ENCODE data around the gene CKMT1B. TPM values are rescaled to one million over a fixed set of nuclear protein-coding genes. Genes with fewer than 3 reads are reported as not detected.
"Not testable (repeated sequence)": the region's sequence is repeated elsewhere in the genome, so short reads cannot be mapped to it uniquely, and the experiment has no call there.

CKMT1B gene
- total RNA-seq, 4 donors from 2014 or later = 21.0 to 42.7 (median 30.7) TPM

DNA sequence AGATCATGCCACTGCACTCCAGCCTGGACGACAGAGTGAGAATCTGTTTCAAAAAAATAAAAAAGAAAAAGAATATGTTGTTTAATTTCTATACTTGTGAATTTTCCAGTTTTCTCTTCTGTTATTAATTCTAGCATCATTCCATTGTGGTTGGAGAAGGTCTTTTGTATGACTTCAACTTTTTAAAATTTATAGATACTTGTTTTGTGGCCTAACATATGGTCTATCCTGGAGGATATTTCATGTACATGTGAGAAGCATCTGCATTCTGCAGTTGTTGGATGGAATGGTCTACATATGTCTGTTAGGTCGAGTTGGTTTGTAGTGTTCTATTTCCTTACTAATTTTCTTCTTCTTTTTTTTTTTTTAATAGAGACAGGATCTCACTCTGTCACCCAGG lies 40.8 kb upstream of the CKMT1B start:
- DNase-seq (ENCODE audit: low spot score in 2 of 2) = no peak
- no peak for TF ChIP-seq POLR2A (IDR thresholded peaks at IDR 0.05)
- TF ChIP-seq, protein P1, sequence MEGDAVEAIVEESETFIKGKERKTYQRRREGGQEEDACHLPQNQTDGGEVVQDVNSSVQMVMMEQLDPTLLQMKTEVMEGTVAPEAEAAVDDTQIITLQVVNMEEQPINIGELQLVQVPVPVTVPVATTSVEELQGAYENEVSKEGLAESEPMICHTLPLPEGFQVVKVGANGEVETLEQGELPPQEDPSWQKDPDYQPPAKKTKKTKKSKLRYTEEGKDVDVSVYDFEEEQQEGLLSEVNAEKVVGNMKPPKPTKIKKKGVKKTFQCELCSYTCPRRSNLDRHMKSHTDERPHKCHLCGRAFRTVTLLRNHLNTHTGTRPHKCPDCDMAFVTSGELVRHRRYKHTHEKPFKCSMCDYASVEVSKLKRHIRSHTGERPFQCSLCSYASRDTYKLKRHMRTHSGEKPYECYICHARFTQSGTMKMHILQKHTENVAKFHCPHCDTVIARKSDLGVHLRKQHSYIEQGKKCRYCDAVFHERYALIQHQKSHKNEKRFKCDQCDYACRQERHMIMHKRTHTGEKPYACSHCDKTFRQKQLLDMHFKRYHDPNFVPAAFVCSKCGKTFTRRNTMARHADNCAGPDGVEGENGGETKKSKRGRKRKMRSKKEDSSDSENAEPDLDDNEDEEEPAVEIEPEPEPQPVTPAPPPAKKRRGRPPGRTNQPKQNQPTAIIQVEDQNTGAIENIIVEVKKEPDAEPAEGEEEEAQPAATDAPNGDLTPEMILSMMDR (IDR thresholded peaks at IDR 0.05) = no peak
- H3K4me3 ChIP-seq (ENCODE audit: low read depth, poor library complexity, severe bottlenecking) = no peak overlapping the region
- 59 to 66% methylated on average over 2 of the region's 2 CpGs for WGBS, 2 donors
- intact Hi-C loops (cut with DNase I; ENCODE audit: low total_unique reads) = no loop called here

DNA sequence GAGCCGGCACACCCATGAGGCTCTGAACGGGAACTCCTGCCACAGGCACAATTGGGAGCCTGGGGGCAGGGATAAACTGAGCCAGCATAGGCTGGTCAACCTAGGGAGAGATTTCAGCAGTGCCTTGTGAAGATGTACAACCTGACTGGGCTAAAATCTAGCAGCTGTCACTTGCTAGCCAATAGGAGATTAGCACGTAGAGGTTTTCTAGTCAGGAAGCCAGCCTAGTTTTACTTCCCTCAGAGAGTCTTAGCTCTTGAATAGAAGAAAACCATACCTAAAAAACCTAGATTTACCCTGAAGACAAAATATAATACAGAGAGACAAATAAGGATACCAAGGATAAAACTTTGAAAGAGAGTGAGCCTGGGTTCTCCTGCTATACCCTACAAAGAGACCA lies 31.1 kb upstream of the CKMT1B start:
- no CpG with 5 or more reads among the region's 3 CpGs for WGBS, 2 donors
- DNase-seq (ENCODE audit: low spot score in 2 of 2); H3K4me3 ChIP-seq (ENCODE audit: low read depth, poor library complexity, severe bottlenecking); intact Hi-C loops (cut with DNase I; ENCODE audit: low total_unique reads): not testable (repeated sequence)

DNA sequence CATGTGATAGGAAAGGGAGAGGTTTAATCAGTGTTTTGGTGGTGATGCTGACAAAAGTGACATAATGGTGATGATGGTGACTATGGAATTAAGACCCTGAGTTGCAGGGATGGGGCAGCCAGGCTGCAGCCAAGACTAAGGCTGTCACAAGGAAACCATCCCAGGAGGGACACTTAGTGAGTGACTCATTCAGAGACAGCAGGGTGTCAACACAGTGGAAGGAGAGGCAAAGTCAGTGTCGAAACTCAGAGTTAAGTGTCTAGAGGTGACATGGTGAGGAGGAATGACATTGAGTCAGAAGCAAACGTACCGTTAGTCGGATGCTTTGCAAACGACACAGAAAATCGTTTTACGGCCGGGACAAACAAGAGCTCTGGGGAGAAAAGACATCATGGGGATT lies 30.0 kb upstream of the CKMT1B start:
- DNase-seq (ENCODE audit: low spot score in 2 of 2); intact Hi-C loops (cut with DNase I; ENCODE audit: low total_unique reads); H3K4me3 ChIP-seq (ENCODE audit: low read depth, poor library complexity, severe bottlenecking): not testable (repeated sequence)
- WGBS, 2 donors = no CpG with 5 or more reads among the region's 8 CpGs

DNA sequence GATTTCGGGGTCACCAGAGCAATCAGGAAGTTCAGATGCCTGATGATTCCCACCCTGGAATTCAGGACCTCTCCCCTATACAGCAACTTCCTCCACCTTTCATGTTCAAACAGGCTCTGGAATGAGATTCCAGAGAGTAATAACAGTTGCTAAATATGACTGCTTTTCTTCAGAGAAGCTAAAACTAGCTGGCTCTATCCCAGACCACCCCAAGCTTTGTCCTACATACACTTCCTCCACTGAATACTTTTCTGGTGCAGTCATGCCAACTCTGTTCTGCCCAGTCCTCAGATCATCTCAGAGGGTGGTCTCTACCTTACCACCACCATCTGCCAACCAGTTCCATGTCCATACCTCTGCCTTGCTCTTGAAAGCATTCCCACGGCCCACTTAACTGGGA lies 27.2 kb upstream of the CKMT1B start:
- H3K4me3 ChIP-seq (ENCODE audit: low read depth, poor library complexity, severe bottlenecking); DNase-seq (ENCODE audit: low spot score in 2 of 2); intact Hi-C loops (cut with DNase I; ENCODE audit: low total_unique reads): not testable (repeated sequence)
- 40% methylated on average over 1 of the region's 2 CpGs; no CpG with 5 or more reads in 1 of the 2 donors for WGBS, 2 donors

DNA sequence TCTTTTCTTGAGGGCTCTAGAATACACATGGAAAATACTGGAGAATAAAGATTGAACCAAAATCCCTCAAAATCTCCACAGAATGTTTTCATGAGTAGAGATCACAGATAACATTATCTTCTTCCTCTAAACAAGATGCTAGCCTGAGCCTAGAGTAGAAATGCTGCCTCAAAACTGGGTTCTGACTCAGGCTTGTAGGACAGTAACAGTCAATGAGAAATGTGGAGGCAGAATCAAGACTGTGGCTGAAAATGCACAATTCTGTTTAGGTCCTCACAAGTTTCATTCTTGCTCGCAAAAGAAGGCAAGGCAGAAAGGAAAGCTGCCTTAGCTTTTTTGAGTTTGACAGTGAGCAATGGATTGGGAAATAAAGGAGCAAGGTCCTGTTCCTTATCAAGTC lies 19.2 kb upstream of the CKMT1B start:
- H3K4me3 ChIP-seq (ENCODE audit: low read depth, poor library complexity, severe bottlenecking); DNase-seq (ENCODE audit: low spot score in 2 of 2); intact Hi-C loops (cut with DNase I; ENCODE audit: low total_unique reads): not testable (repeated sequence)
- no CpG with 5 or more reads among the region's 1 CpG for WGBS, 2 donors

DNA sequence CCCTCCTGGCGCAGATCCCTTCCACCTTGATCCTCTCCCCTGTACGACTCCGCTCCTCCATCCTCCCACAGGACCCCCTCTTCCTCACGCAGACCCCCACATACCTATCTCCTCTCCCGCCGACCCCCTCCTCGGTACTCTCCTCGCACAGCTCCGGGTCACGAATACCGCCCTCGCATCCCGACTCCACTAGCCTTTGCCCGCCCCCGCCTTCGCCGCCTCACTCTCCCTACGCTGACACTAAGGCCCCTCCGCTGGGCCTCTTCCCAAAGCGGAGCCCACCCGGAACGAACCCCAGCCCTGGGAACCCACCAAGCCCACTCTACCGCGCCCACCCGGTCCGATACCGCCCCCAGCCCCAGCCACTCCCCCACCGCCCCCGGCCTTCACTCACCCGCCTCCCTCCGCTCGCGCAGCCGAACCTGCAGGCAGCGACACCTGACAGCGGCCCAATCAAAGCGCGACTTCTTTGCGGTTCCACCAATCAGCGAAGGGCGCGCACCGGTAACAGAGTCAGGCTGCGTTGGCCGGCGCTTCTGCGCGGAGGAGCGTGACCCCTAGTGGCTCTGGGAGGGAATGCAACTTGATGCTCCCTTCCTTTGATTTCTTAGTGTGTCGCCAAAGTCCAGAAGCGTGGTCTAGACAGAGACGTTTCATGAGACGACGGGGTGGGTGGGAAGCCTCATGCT lies 3.9 kb upstream of the CKMT1B start, which contains the start of gene PPIP5K1:
Gene PPIP5K1 (minus strand): TSS at position 431 of the 689 bp plus-strand sequence. CDS start 5,704 bp downstream, outside the sequence.
- DNase-seq (ENCODE audit: low spot score in 2 of 2); intact Hi-C loops (cut with DNase I; ENCODE audit: low total_unique reads); H3K4me3 ChIP-seq (ENCODE audit: low read depth, poor library complexity, severe bottlenecking): not testable (repeated sequence)
- WGBS, 2 donors = no CpG with 5 or more reads among the region's 54 CpGs

DNA sequence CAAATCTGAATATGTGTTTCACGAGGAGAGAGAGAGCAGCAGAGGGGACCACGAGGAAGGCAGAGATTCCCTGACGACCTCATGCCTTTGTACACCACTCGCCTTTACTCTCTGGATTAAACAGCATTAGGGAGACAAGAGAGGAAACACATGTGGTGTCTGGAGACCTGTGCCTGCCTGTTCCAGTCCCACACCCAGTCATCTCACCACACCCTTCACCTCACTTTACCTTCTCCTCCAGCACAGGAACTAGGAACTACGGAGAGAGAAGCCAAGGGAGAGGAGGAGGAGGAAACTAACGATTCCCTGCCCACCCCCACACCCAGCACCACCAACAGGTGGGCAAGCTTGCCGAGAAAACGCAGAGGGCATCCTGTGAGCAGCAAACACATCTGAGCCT lies 986 bp upstream of the CKMT1B start:
- DNase-seq (ENCODE audit: low spot score in 2 of 2); intact Hi-C loops (cut with DNase I; ENCODE audit: low total_unique reads); H3K4me3 ChIP-seq (ENCODE audit: low read depth, poor library complexity, severe bottlenecking): not testable (repeated sequence)
- WGBS, 2 donors = 8 to 10% methylated on average over 4 of the region's 8 CpGs

DNA sequence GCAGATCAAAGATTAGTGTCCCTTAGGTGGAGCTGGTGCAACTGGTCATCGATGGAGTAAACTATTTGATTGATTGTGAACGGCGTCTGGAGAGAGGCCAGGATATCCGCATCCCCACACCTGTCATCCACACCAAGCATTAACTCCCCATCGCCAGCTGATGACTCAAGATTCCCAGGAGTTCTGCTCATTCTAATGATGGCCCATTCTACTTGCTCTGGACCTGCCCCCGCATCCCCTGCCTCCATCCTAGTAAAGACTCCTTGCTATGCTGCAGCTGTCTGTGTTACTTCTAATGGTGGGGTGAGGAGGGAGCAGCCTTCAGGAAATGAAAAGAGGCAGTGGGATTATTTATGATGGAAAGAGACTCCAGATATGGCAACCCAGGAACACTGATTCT lies 5.3 kb downstream of the CKMT1B start:
- H3K4me3 ChIP-seq (ENCODE audit: low read depth, poor library complexity, severe bottlenecking); intact Hi-C loops (cut with DNase I; ENCODE audit: low total_unique reads); DNase-seq (ENCODE audit: low spot score in 2 of 2): not testable (repeated sequence)
- WGBS, 2 donors = 84 to 88% methylated on average over 6 of the region's 6 CpGs

DNA sequence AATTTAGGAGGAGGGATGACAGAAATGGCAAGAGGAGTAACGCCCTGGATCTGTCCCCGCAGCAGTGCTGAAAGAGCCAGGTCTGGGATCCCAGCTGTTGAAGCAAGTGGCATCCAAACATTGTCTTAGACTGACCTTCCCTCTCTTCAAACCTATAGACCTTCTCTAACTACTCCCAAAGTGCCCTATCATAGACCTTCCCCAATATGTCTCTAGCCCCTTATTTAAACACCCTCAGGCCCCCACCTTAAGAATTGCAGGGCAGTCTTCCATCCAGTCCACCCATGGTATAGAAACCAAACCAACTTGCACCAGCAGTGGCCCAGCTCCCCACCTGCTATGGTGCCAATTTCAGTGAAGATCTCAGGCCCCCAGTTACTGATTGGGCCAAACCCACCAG lies 6.4 kb downstream of the CKMT1B start:
- DNase-seq (ENCODE audit: low spot score in 2 of 2); intact Hi-C loops (cut with DNase I; ENCODE audit: low total_unique reads); H3K4me3 ChIP-seq (ENCODE audit: low read depth, poor library complexity, severe bottlenecking): not testable (repeated sequence)
- no CpG with 5 or more reads among the region's 2 CpGs for WGBS, 2 donors

DNA sequence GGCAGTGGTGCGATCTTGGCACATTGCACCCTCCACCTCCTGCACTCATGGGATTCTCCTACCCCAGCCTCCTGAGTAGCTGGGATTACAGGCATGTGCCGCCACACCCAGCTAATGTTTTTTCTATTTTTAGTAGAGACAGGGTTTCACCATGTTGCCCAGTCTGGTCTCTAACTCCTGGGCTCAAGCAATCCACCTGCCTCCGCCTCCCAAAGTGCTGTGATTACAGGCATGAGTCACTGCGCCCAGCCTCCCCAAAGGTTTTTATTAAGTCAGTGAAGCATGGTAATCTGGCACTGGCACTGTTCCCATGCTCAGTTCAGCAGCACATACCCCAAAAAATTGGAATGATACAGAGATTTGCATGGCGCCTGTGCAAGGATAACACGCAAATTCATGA lies 8.4 kb downstream of the CKMT1B start:
- WGBS, 2 donors = 56 to 61% methylated on average over 6 of the region's 6 CpGs
- H3K4me3 ChIP-seq (ENCODE audit: low read depth, poor library complexity, severe bottlenecking); DNase-seq (ENCODE audit: low spot score in 2 of 2); intact Hi-C loops (cut with DNase I; ENCODE audit: low total_unique reads): not testable (repeated sequence)

DNA sequence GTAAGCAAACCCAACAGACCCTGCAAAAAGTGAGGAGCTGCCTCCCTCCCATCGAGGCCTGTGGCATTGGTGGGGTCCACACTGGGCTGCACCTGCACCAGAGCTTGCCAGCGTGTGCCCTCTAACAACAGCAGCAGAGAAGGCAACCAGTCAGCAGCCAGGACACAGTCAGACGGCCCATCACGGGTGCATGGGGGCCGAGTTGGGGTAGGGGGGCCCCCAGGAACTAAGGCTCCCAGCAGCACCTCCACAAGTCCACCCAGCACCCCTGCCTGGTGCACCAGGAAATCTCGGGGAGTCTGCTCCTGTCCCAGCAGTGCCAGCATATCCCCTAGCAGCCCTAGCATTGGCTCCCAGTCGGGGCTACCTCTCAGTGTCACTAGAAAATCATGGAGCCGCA lies 23.9 kb downstream of the CKMT1B start:
- intact Hi-C loops (cut with DNase I; ENCODE audit: low total_unique reads); H3K4me3 ChIP-seq (ENCODE audit: low read depth, poor library complexity, severe bottlenecking); DNase-seq (ENCODE audit: low spot score in 2 of 2): not testable (repeated sequence)
- 60% methylated on average over 1 of the region's 8 CpGs; no CpG with 5 or more reads in 1 of the 2 donors for WGBS, 2 donors

DNA sequence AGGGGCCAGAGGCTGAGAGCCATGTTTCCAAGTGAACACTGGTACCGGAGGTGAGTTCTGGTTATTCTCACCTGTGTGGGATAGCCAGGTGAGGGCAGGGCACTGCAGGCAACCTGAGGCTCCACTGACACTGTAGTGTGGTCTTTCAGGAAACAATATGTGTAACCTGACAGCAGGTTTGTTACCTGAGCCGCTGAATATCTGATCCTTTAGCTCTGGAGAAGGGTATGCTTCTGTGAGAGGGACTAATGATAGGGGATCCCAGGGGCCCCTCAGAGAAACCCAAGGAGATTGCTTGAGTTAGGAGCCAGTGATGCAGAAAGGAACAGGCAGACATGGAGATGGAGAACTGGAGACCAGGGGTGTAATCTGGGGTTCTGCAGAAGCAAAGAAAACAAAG lies 24.9 kb downstream of the CKMT1B start, which contains the start of gene STRC:
Gene STRC (minus strand): TSS at position 101 of the 400 bp plus-strand sequence. CDS start 78 bp downstream, at position 23.
- H3K4me3 ChIP-seq (ENCODE audit: low read depth, poor library complexity, severe bottlenecking); DNase-seq (ENCODE audit: low spot score in 2 of 2); intact Hi-C loops (cut with DNase I; ENCODE audit: low total_unique reads): not testable (repeated sequence)
- WGBS, 2 donors = no CpG with 5 or more reads among the region's 2 CpGs

DNA sequence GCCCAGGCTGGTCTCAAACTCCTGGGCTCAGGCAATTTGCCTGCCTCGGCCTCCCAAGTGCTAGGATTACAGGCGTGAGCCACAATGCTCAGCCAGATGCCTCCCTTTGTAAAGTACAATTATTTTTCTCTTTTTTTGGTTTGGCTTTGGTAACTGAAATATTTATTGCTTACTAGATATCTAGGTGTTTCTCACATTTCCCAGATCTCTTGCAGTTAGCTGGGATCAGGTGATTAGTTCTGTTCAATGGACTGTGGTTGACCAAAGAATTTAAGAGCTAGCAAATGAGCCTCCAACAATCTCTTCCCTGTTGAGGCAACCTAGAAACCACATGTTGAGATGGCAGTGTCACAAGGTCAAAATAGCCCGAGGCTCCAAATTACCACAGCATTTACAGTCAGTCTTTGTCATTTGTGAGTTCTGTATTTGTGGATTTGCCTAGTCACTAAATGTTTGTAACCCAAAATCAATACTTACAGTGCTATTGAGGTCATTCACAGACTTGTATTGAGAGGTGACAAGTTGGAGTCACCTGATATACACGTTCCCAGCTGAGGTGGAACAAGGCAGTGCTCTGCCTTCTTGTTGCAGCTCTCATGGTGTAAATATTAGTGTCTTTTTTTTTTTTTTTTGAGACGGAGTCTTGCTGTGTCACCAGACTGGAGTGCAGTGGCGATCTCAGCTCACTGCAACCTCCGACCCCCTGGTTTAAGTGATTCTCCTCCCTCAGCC lies 28.4 kb downstream of the CKMT1B start:
- 60 to 64% methylated on average over 6 of the region's 7 CpGs for WGBS, 2 donors
- H3K4me3 ChIP-seq (ENCODE audit: low read depth, poor library complexity, severe bottlenecking); DNase-seq (ENCODE audit: low spot score in 2 of 2); intact Hi-C loops (cut with DNase I; ENCODE audit: low total_unique reads): not testable (repeated sequence)

Measured in lower leg skin (tissue), 4 donors.